H1 (cell line): Measurements from ENCODE around the gene MYL3.

Experiments used
- ATF2 ChIP-seq: IDR thresholded peaks from 2 replicates; pipeline ENCODE4 v1.6.1; 2012; ENCODE audit warnings: low read length, inconsistent platforms
- CTCF ChIP-seq, 3 experiments: IDR thresholded peaks; 1 replicate in 2 of 3; 2 replicates in 1 of 3; pipeline versions ENCODE4 v1.5.1 to v1.6.1; 2011; ENCODE audit warnings: low read length in 3 of 3, mild to moderate bottlenecking in 3 of 3, inconsistent platforms in 2 of 3, low read depth in 1 of 3, moderate library complexity in 1 of 3; ENCODE audit not compliant: insufficient read depth in 1 of 3; ENCODE audit errors: control extremely low read depth in 1 of 3
- EZH2 ChIP-seq: fragments of 200-600 bp; sonication (generic); IDR thresholded peaks from 2 replicates; pipeline ENCODE4 v1.7.1; 2012; ENCODE audit warnings: low read depth, mild to moderate bottlenecking, moderate library complexity, low read length, inconsistent platforms; ENCODE audit not compliant: severe bottlenecking
- KDM1A ChIP-seq: fragments of 200-600, 300-600 bp; sonication (generic); IDR thresholded peaks from 2 replicates; pipeline ENCODE4 v1.7.1; 2016; ENCODE audit warnings: mild to moderate bottlenecking, low read length, borderline replicate concordance
- RFX5 ChIP-seq: IDR thresholded peaks from 2 replicates; pipeline ENCODE4 v1.6.1; 2011; ENCODE audit warnings: low read depth, low read length, improper control_type of control experiment, borderline replicate concordance
- YY1 ChIP-seq: IDR thresholded peaks from 2 replicates; pipeline ENCODE4 v1.6.1; 2011; ENCODE audit warnings: low read depth, mild to moderate bottlenecking, low read length
- TF ChIP-seq, protein P1 (sequence below): IDR thresholded peaks from 2 replicates; pipeline ENCODE4 v1.6.1; 2011; ENCODE audit warnings: low read depth, mild to moderate bottlenecking, low read length; ENCODE audit not compliant: insufficient read depth

DNA sequence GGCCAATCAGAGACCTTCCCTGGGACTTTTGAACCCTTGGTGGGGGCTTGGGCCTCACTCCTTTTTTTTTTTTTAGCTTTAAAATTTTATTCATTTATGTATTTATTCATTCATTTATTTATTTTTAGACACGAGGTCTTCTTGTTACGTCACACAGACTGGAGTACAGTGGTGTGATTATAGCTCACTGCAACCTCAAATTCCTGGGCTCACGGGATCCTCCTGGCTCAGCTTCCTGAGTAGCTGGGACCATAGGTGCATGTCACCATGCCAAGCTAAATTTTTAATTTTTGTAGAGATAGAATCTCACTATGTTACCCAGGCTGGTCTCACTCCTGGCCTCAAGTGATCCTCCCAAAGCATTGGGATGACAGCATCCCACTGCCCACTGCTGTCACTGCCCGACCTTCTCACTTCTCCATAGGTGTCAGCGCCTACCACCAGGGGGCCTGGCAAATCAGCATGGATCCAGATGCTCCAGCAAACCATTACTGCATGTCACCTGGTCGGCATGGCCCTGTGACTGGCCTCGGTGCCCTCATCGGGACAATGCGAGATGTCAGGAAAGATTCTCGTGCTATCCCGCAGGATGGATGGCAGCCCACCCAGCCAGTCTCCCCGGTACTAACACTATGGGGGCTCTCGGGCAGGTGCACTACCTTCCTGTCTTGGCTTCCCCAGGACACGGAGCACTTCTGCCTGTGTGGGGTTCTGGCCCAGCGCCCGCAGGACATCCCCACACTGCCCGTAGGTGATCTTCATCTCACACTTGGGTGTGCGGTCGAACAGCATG lies 3.0 kb downstream of the MYL3 start:
- TF ChIP-seq CTCF (IDR thresholded peaks at IDR 0.05; ENCODE audit: control extremely low read depth in 1 of 3, insufficient read depth in 1 of 3, low read depth in 1 of 3, low read length in 3 of 3) (peak in 2 of 3 experiments; percentile 25 to 41; a peak in 3 of 4 replicates), EZH2 (no peak), RFX5 (no peak), ATF2 (no peak), KDM1A (no peak), YY1 (no peak)
- TF ChIP-seq, protein P1, sequence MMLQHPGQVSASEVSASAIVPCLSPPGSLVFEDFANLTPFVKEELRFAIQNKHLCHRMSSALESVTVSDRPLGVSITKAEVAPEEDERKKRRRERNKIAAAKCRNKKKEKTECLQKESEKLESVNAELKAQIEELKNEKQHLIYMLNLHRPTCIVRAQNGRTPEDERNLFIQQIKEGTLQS, result no peak
